Retinal pigment epithelial cell (primary cell): Measurements from ENCODE around the gene WNT10A.

Experiments
- DNase-seq: peaks from one replicate; pipeline ENCODE4 v3.0.0-alpha.2; 2010; ENCODE audit warnings: low read depth
- H3K4me3 ChIP-seq: 2 replicates; pipeline ENCODE4 v1.5.1; 2011; ENCODE audit warnings: mild to moderate bottlenecking, low read length, control low read depth, moderate library complexity
- CTCF ChIP-seq: conservative IDR thresholded peaks from 2 replicates; pipeline ENCODE4 v1.5.1; 2011; ENCODE audit warnings: low read depth, low read length, control low read depth, inconsistent platforms

The WNT10A gene

GRCh38 chr2:218880102-218880858 lies at the start of gene WNT10A:
WNT10A (plus strand) TSS chr2:218880852; CDS start chr2:218880996, 144 bp downstream.
- no peak for DNase-seq
- H3K4me3 ChIP-seq = no peak within 1 kb of the TSS
- TF ChIP-seq CTCF = no peak

GRCh38 chr2:218831378-218831990 lies 49.2 kb upstream of the WNT10A start, which contains the start of gene PRKAG3:
PRKAG3 (minus strand) TSS chr2:218831803.
- no peak for DNase-seq
- H3K4me3 ChIP-seq = no peak within 1 kb of the TSS
- TF ChIP-seq CTCF = no peak

GRCh38 chr2:218832081-218832480 lies 48.6 kb upstream of the WNT10A start:
- DNase-seq = no peak
- no peak for TF ChIP-seq CTCF
- no peak overlapping the region for H3K4me3 ChIP-seq

- TF ChIP-seq CTCF = no peak
- H3K4me3 ChIP-seq = no peak overlapping the region
- no peak for DNase-seq
Measured at GRCh38 chr2:218832520-218832919, 48.1 kb upstream of the WNT10A start.

- peak; percentile 24 for DNase-seq
- TF ChIP-seq CTCF = no peak
- H3K4me3 ChIP-seq = no peak overlapping the region
Measured at GRCh38 chr2:218833023-218833609, 47.5 kb upstream of the WNT10A start.

GRCh38 chr2:218834685-218835084 lies 46.0 kb upstream of the WNT10A start:
- no peak for TF ChIP-seq CTCF
- DNase-seq = no peak
- no peak overlapping the region for H3K4me3 ChIP-seq
